Mesenteric fat pad (tissue), 1 donor: ENCODE measurements around the gene TGFBI. TPM values are rescaled to one million over a fixed set of nuclear protein-coding genes. Genes with fewer than 3 reads are reported as not detected.

Experiments used
- DNase-seq: peaks from one replicate; pipeline ENCODE4 v3.0.0-alpha.2; 2020; ENCODE audit warnings: low spot score
- total RNA-seq: library from RNA; stranded (reverse); fragmentation: NEBNext Ultra II Directional; extraction: Animal tissue kit (Norgen Biotek cat#: 25700); gene quantifications from one replicate; pipeline ENCODE4 v1.2.1, GENCODE V29; 2021
- donor health status: DM: yes; HTN: yes; CAD: no.

The TGFBI gene
- total RNA-seq, 1 donor from 2014 or later, result 254 TPM

GRCh38 chr5:136062366-136063274, 33.8 kb downstream of the TGFBI start:
- DNase-seq, result peak; percentile 39

GRCh38 chr5:136063778-136064465, 35.1 kb downstream of the TGFBI start:
- DNase-seq, result peak; percentile 60

GRCh38 chr5:136064510-136064909, 35.7 kb downstream of the TGFBI start:
- peak; percentile 72 for DNase-seq

- no peak for DNase-seq
These were observed 36.8 kb downstream of the TGFBI start for GRCh38 chr5:136065588-136065987.

GRCh38 chr5:136066661-136067271, 38.0 kb downstream of the TGFBI start:
- no peak for DNase-seq

- DNase-seq, result no peak
These were observed 38.6 kb downstream of the TGFBI start for GRCh38 chr5:136067422-136067821.

- no peak for DNase-seq
These were observed 41.9 kb downstream of the TGFBI start for GRCh38 chr5:136070486-136071285.

- no peak for DNase-seq
These were observed 45.1 kb downstream of the TGFBI start for GRCh38 chr5:136073714-136074529.

GRCh38 chr5:136075466-136075891, 46.7 kb downstream of the TGFBI start:
- no peak for DNase-seq

DNA sequence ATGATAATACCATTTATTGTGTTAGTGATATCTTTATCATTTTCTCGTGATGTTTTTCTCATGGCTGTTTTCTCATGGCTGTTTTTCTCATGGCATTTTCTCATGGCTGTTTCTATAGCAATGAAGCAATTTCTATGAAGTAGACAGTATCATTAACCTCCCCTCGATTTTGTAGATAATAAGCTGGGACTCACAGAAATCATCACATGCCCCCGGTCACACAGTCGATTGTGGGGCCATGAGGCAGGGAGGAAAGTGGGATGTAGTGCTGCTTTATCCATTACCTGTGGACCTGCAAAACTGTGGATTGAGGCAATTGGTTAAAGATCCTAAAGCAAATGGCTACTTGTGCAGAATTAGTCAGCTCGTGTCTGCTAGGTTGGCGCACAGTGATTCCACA, 47.3 kb downstream of the TGFBI start:
- no peak for DNase-seq

GRCh38 chr5:136076881-136077445, 48.2 kb downstream of the TGFBI start:
- no peak for DNase-seq

GRCh38 chr5:136079195-136079985, 50.6 kb downstream of the TGFBI start:
- no peak for DNase-seq

DNA sequence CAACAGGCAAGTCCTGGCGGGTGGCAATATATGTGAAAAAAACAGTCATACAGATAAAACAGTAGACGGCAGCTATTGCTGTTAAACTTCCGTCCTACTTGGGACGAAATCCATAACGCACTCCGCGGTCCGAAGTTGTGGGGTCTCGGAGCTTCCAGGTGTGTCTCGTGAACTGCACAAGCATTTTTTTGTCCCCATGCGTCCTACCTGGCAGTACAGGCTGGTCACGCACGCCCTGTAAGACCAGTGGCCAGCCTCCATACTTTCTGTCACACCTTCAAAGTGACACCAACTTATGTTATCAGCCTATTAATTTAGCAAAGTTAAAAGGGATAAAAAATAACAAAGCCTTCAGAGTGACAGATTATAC, 51.3 kb downstream of the TGFBI start:
- no peak for DNase-seq

DNA sequence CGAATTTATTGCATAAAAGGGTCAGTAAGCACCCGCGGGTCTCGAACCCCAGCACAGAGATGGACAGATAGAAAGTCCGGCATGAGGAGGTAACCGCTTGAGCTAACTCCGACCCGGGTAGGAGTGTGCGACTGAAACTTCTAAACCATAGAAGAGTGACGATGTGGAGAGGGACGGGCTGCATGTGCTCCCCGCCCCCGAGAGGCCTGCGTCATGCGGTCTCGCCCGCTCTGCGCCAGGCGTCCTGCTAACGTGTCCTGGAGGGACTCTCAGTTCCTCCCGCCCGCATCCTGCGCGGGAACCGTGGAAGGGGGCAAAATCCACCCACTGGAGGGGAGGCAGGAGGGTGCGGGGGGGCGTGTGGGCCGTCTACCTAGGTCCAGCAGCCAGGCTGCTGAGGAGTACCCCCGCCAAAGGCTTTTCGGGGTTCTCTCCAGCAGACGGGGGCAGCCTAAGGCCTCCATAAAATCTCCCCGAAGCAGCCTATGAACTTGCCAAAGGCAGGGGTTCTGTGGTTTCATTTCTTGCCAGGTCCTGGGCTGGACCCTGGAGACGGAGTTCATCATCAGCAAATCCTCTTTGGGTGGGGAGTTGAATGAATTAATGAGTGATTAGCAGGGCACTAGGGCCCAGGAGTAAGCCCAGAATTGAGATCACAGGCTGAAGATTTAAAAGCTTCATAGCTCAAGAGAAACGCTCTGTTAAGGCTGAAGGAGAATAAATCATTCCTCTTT, 51.9 kb downstream of the TGFBI start:
- peak; percentile 93 for DNase-seq

DNA sequence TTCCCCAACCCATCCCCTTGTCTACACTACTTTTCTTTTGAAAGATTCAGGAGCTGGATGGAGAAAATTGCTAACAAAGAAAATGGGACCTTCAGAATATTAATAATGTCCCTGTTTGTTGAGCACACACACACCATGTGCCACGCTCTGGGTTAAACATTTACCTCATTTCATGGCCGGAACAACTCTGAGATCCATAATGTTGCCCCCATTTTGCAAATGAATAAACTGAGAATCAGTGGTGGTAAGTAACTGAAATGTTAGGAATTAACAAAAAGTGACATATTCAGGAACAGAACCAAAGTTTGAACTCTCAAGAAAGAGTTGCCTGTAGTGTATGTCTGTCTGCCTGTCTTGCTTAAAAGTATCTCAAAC, 52.4 kb downstream of the TGFBI start:
- no peak for DNase-seq

DNA sequence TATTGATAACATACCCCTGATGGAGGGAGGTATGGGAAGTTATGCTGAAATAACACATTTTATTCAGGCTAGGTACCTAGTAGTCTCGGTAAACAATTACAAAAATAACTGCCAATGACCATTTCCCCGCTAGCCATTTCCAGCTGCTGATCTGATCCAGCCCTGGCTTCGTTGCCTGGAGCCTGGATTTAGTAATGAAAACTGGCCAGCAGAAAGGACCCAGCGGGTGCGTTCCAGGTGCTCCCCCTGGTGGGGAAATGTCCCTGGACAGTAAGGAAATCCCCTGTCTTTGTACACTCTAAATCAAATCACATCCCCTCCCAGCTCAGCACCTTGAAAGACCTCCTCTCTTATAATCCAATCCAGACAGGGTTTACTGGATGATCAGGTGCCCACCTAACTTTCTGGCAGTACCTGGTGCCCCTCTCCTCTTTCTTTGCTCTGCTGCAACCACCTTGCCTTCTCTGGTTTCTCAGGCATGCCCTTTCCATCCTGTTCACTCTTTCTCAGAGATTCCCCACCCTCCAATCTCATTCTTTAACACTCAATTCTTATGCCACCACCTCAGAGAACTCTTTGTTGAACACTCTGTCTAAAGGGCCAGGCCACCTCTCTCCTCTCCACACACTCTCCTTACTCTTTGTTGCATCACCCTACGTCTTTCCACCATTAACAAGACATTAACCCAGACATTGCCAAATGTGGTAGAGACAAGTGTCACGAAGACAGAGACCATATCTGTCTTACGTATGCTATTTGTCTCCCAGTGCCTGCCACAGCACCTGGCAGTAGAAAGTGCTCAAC, 53.8 kb downstream of the TGFBI start:
- DNase-seq, result no peak

DNA sequence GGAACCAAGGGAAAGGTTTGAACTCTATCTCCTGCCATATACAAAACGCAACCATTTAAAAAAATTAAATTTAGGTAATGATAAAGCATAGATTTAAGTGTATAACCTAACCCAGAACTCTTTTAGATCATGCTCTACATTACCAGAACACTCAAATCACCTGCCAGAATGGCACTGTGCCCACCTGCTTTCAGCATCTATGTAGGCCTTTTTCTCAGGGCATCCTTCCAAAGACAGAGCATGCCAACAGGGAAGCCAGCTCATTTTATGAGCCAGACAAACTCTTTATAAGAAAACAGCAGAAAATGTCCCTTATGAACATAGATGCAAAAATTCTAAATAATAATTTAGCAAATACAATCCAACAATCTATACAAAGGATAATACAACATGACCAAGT, 55.9 kb downstream of the TGFBI start:
- no peak for DNase-seq
